A549 (cell line): Measurements from ENCODE around the gene DRAM2.

ENCODE experiments used
- CTCF ChIP-seq: fragments of >200 bp; sonication (Bioruptor Twin); formaldehyde crosslinking; IDR thresholded peaks from 3 replicates; pipeline ENCODE4 v1.5.1; 2016
- EP300 ChIP-seq, 2 experiments: fragments of >200 bp; sonication (Bioruptor Twin); formaldehyde crosslinking; IDR thresholded peaks; 2 replicates in 1 of 2; 3 replicates in 1 of 2; pipeline ENCODE4 v1.6.1; 2016 to 2017
- POLR2A ChIP-seq: IDR thresholded peaks from 2 replicates; pipeline ENCODE4 v1.6.1; 2012; ENCODE audit warnings: mild to moderate bottlenecking, low read length
- RAD21 ChIP-seq, 2 experiments: fragments of >200 bp in 1 of 2; sonication (Bioruptor Twin) in 1 of 2; formaldehyde crosslinking in 1 of 2; IDR thresholded peaks in 1 of 2; conservative IDR thresholded peaks in 1 of 2; 2 replicates in 1 of 2; 3 replicates in 1 of 2; pipeline ENCODE4 v1.6.1; 2012 to 2018; ENCODE audit warnings: inconsistent platforms in 1 of 2
- REST ChIP-seq: fragments of 200-600 bp; sonication (generic); IDR thresholded peaks from 2 replicates; pipeline ENCODE4 v1.6.1; 2016; ENCODE audit warnings: antibody characterized with exemption, mild to moderate bottlenecking, moderate library complexity
- ZNF302 ChIP-seq: fragments of 250-450 bp; sonication (Bioruptor Pico); IDR thresholded peaks from 2 replicates; pipeline ENCODE4 v1.9.0; 2021; ENCODE audit warnings: inconsistent platforms, mild to moderate bottlenecking, moderate library complexity

- TF ChIP-seq POLR2A (no peak), RAD21 (conservative IDR thresholded peaks at IDR 0.05 in 1 of 2, IDR thresholded peaks at IDR 0.05 in 1 of 2) (no peak), EP300 (IDR thresholded peaks at IDR 0.05) (no peak), CTCF (no peak), REST (no peak), ZNF302 (CRISPR knock-in tag) (no peak)
Measured at GRCh38 chr1:111127923-111128643, 11.8 kb downstream of the DRAM2 start.
